Glutamatergic neuron (in vitro differentiated cells): Measurements from ENCODE around the gene RAF1. TPM values are rescaled to one million over a fixed set of nuclear protein-coding genes. Genes with fewer than 3 reads are reported as not detected.

Source experiments
- DNase-seq: peaks from one replicate; pipeline ENCODE4 v3.0.0; 2022
- H3K27ac Mint-ChIP-seq: one replicate; pipeline ENCODE4 v1.8.0; 2020; ENCODE audit warnings: mild to moderate bottlenecking, mixed read lengths, inconsistent platforms; ENCODE audit not compliant: unreplicated experiment
- H3K27me3 Mint-ChIP-seq: one replicate; pipeline ENCODE4 v1.8.0; 2020; ENCODE audit warnings: mild to moderate bottlenecking, moderate library complexity, mixed read lengths, inconsistent platforms; ENCODE audit not compliant: unreplicated experiment
- H3K36me3 Mint-ChIP-seq: one replicate; pipeline ENCODE4 v1.8.0; 2020; ENCODE audit warnings: mild to moderate bottlenecking, mixed read lengths, inconsistent platforms; ENCODE audit not compliant: unreplicated experiment
- H3K4me1 Mint-ChIP-seq: one replicate; pipeline ENCODE4 v1.8.0; 2020; ENCODE audit warnings: mild to moderate bottlenecking, low read depth, mixed read lengths, inconsistent platforms; ENCODE audit not compliant: unreplicated experiment
- H3K4me3 Mint-ChIP-seq: one replicate; pipeline ENCODE4 v1.8.0; 2020; ENCODE audit warnings: mild to moderate bottlenecking, mixed read lengths, inconsistent platforms; ENCODE audit not compliant: unreplicated experiment
- H3K9me3 Mint-ChIP-seq: one replicate; pipeline ENCODE4 v1.8.0; 2020; ENCODE audit warnings: mild to moderate bottlenecking, moderate library complexity, mixed read lengths, inconsistent platforms; ENCODE audit not compliant: unreplicated experiment
- CTCF ChIP-seq: fragments of 200-600 bp; sonication (generic); IDR thresholded peaks from one replicate; pipeline ENCODE4 v1.5.0; 2021; ENCODE audit not compliant: partially characterized antibody, unreplicated experiment
- total RNA-seq: library from RNA; stranded (reverse); fragmentation: NEBNext Ultra II Directional; extraction: Animal tissue kit (Norgen Biotek cat#: 25700); gene quantifications from one replicate; pipeline ENCODE4 v1.2.1, GENCODE V29; 2021; ENCODE audit not compliant: unreplicated experiment

The RAF1 gene
- total RNA-seq, 1 donor from 2014 or later = 185 TPM

DNA sequence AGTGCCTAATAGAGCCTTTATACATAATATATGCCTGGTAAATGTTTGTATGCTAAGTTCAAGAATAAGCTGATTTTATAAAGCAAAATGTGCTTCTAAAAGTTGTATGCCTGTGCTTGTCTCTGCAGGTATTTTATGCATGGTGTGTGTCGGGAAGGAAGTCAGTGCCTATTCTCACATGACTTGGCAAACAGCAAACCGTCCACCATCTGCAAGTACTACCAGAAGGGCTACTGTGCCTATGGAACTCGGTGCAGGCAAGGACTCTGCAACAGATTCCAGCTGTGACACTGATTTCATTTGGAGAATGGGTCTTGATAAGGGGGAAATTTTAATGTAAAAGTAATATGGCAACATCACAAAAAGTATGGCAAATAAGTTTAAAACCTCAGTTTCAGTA is 95.2 kb downstream of the RAF1 start:
- Mint-ChIP-seq H3K27ac (no peak overlapping the region), H3K4me3 (no peak overlapping the region), H3K9me3 (peaks cover 9% of the 10 kb centered on the region), H3K36me3 (peaks cover 19% of the 10 kb centered on the region), H3K4me1 (peaks cover 2% of the 10 kb centered on the region), H3K27me3 (no peaks in the 10 kb centered on the region)
- DNase-seq = no peak
- TF ChIP-seq CTCF = no peak

GRCh38 chr3:12566976-12567375 is 96.9 kb downstream of the RAF1 start:
- no peaks in the 10 kb centered on the region for H3K27me3 Mint-ChIP-seq
- TF ChIP-seq CTCF = no peak
- H3K4me3 Mint-ChIP-seq = no peak overlapping the region
- peaks cover 19% of the 10 kb centered on the region for H3K36me3 Mint-ChIP-seq
- H3K9me3 Mint-ChIP-seq = peaks cover 9% of the 10 kb centered on the region
- H3K4me1 Mint-ChIP-seq = peaks cover 13% of the 10 kb centered on the region
- H3K27ac Mint-ChIP-seq = no peak overlapping the region
- DNase-seq = no peak

DNA sequence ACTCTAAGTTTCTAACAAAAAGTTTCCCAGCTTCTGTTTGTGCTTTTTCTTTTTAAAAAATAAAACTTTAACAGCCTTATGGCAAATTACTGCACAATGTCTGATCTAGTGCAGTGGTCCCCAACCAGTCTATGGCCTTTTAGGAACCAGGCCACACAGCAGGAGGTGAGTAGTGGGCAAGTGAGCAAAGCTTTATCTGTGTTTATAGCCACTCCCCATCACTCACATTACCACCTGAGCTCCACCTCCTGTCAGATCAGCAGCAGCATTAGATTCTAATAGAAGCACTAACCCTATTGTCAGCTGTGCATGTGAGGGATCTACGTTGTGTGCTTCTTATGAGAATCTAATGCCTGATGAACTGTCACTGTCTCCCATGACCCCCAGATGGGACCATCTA is 101.5 kb downstream of the RAF1 start:
- Mint-ChIP-seq H3K4me1 (peaks cover 49% of the 10 kb centered on the region), H3K36me3 (peaks cover 11% of the 10 kb centered on the region), H3K4me3 (no peak overlapping the region), H3K27ac (no peak overlapping the region), H3K9me3 (peaks cover 6% of the 10 kb centered on the region), H3K27me3 (no peaks in the 10 kb centered on the region)
- TF ChIP-seq CTCF = no peak
- DNase-seq = no peak

DNA sequence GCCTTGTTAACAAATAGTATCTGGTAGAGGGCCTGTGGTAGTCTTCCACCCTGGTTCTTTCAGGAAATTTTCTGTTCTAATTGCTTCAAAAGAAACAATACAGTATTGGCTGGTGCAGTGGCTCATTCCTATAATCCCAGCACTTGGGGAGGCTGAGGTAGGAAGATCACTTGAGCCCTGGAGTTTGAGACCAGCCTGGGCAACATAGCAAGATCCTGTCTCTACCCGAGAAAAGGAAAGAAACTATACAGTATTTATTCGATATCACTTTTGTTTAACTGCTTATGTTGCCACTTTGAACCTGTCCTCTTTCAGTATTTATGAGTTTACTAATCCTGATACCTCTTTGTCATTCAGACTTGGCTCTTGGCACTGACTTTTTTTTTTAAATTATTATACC is 102.5 kb downstream of the RAF1 start:
- peaks cover 4% of the 10 kb centered on the region for H3K36me3 Mint-ChIP-seq
- H3K27me3 Mint-ChIP-seq = peaks cover 3% of the 10 kb centered on the region
- H3K4me3 Mint-ChIP-seq = no peak overlapping the region
- no peak for DNase-seq
- H3K27ac Mint-ChIP-seq = peak overlapping the region; percentile 88
- peaks cover 7% of the 10 kb centered on the region for H3K9me3 Mint-ChIP-seq
- H3K4me1 Mint-ChIP-seq = peaks cover 49% of the 10 kb centered on the region
- no peak for TF ChIP-seq CTCF

DNA sequence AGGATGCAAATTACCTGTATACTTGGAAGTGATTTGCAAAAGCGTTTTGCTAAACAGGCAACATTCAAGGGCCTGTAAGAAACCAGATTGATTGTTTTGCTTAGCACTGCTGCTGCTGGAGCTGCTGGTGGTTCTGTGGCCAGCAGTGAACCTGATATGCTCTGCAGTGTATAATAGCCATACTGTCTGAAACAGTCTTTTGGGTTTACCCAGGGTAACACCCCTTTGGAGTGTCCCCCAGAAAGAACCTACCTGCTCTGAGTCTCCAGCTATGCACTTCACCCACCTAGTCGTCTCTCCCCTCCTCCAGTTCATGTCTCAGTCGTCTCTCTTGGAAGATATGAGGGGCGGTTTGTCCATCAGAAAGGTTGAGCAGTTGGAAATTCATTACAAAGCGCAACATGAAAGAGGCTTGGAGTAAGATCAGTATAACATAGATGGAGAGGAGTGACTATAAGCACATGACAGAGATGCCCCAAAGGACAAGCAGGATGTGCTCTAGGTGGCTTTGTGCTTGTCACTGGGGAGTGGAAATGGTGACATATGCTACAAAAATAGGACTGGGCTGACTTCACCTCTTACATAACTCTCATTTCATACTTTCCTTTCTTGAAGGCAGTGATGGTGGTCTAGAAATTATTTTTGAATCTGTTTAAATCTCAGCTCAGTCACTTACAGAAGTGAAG is 103.3 kb downstream of the RAF1 start:
- Mint-ChIP-seq H3K4me1 (peaks cover 49% of the 10 kb centered on the region), H3K27ac (peak overlapping the region; percentile 88), H3K27me3 (peaks cover 4% of the 10 kb centered on the region), H3K9me3 (peaks cover 3% of the 10 kb centered on the region), H3K36me3 (no peaks in the 10 kb centered on the region), H3K4me3 (peak overlapping the region; percentile 95)
- DNase-seq = no peak
- TF ChIP-seq CTCF = no peak
